Muscle layer of duodenum (tissue), 2 donors: ENCODE results near the gene NT5DC4.

Source experiments
- H3K27ac ChIP-seq: one replicate; pipeline ENCODE4 v1.7.0; 2013; ENCODE audit warnings: mild to moderate bottlenecking, low read length
- H3K27me3 ChIP-seq: one replicate; pipeline ENCODE4 v1.7.0; 2013; ENCODE audit warnings: low read depth, mild to moderate bottlenecking, control low read depth, low read length
- H3K36me3 ChIP-seq, 2 donors: one replicate each; pipeline ENCODE4 v1.7.0; 2013; ENCODE audit warnings: low read length in 2 of 2, control low read depth in 1 of 2, mild to moderate bottlenecking in 1 of 2; ENCODE audit not compliant: insufficient read depth in 2 of 2, control insufficient read depth in 1 of 2
- H3K4me1 ChIP-seq, 2 donors: one replicate each; pipeline ENCODE4 v1.7.0; 2013; ENCODE audit warnings: low read length in 2 of 2, mild to moderate bottlenecking in 2 of 2, control low read depth in 1 of 2, moderate library complexity in 1 of 2; ENCODE audit not compliant: insufficient read depth in 2 of 2, control insufficient read depth in 1 of 2
- H3K4me3 ChIP-seq, 2 donors: one replicate each; pipeline ENCODE4 v1.7.0; 2013; ENCODE audit warnings: low read length in 2 of 2, low read depth in 1 of 2, mild to moderate bottlenecking in 1 of 2
- H3K9me3 ChIP-seq, 2 donors: one replicate each; pipeline ENCODE4 v1.7.0; 2013; ENCODE audit warnings: low read length in 2 of 2, control low read depth in 1 of 2, mild to moderate bottlenecking in 1 of 2; ENCODE audit not compliant: control insufficient read depth in 1 of 2
- donor health status: healthy.

NT5DC4 gene

GRCh38 chr2:112760149-112760548 lies 39.3 kb downstream of the NT5DC4 start:
- Histone ChIP-seq H3K27me3 (no peaks in the 10 kb centered on the region), H3K4me1 (peaks cover 0 to 20% of the 10 kb centered on the region in 2 donors), H3K27ac (no peak overlapping the region), H3K4me3 (no peak overlapping the region), H3K36me3 (no peaks in the 10 kb centered on the region), H3K9me3 (no peaks in the 10 kb centered on the region)

DNA sequence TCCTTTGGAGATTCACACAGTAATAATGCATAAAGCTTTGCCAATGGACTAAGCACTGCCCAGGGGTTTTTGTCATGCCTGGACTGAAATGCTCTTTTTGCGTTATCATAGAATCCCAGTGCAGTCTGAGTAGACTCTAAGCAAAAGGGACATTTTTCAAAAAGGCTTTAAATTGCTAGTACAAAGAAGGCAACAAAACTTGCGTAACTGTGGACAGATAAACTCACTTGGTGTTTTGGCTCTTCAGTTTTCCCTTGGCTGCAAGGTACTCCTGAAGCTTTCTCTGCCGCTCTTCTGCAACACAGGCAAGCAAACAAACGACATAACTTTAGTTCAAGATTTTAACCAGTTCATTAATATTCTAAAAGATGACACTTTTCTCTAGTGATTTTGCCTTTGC lies 41.5 kb downstream of the NT5DC4 start:
- no peaks in the 10 kb centered on the region for H3K27me3 ChIP-seq
- no peak overlapping the region for H3K4me3 ChIP-seq
- H3K27ac ChIP-seq = no peak overlapping the region
- H3K4me1 ChIP-seq = peaks cover 0 to 20% of the 10 kb centered on the region in 2 donors
- H3K36me3 ChIP-seq = no peaks in the 10 kb centered on the region
- H3K9me3 ChIP-seq = no peaks in the 10 kb centered on the region

- H3K4me1 ChIP-seq = peaks cover 0 to 14% of the 10 kb centered on the region in 2 donors
- no peaks in the 10 kb centered on the region for H3K9me3 ChIP-seq
- peak within 1 kb of the TSS; percentile 74 to 97 for H3K4me3 ChIP-seq
- no peaks in the 10 kb centered on the region for H3K27me3 ChIP-seq
- H3K27ac ChIP-seq = peak within 1 kb of the TSS; percentile 43
- no peaks in the 10 kb centered on the region for H3K36me3 ChIP-seq
Observed at GRCh38 chr2:112764071-112765044, 43.5 kb downstream of the NT5DC4 start, which contains the start of gene CKAP2L. Gene CKAP2L (minus strand): TSS chr2:112764609. CDS start chr2:112764598, 11 bp downstream.

DNA sequence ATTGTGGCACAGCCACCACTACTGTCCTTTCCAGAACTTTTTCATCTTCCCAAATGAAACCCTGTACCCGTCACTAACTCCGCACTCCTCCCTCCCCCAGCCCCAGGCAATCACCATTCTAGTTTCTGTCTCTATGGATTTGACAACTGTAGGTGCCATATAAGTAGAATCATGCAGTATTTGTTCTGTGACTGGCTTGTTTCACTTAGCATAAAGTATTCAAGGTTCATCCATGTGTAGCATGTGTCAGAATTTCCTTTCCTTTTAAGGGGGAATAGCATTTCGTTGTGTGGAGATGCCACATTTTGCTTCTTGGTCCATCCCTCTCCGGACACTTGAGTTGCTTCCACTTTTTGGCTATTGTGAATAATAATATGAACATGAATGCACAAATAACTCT lies 44.4 kb downstream of the NT5DC4 start:
- Histone ChIP-seq H3K36me3 (no peaks in the 10 kb centered on the region), H3K27me3 (no peaks in the 10 kb centered on the region), H3K4me3 (peak overlapping the region; percentile 74 to 97), H3K27ac (peak overlapping the region; percentile 43), H3K9me3 (no peaks in the 10 kb centered on the region), H3K4me1 (peaks cover 0 to 14% of the 10 kb centered on the region in 2 donors)

DNA sequence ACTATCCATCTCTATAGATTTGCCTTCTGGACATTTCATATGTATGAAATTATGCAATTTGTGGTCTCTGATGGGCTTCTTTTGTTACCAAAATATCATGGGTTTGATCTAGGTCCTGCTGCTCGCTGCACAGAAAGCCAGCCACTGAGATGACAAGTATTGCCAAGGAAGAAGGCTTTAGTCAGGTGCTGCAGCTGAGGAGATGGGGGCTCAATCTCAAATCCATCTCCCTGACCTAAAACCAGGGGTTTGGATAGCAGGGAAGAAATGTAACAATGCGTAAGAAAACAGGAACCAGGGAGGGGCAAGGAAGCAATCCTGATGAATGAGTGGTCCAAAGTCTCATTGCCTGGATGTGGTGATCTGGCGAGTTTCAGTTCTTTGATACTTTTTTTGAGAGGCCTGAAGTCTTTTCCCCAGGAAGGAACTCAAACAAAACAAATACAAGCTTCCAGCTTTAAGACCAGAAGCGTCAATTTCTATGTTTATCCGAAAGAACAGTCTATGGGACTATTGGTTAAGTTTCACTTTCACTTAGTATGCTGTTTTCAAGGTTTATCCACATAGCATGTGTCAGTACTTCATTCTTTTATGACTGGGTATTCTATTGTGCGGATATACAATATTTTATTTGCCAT lies 47.0 kb downstream of the NT5DC4 start:
- peaks cover 0 to 14% of the 10 kb centered on the region in 2 donors for H3K4me1 ChIP-seq
- no peaks in the 10 kb centered on the region for H3K36me3 ChIP-seq
- peak overlapping the region in 1 of 2 donors; percentile 38 for H3K4me3 ChIP-seq
- H3K9me3 ChIP-seq = no peaks in the 10 kb centered on the region
- no peaks in the 10 kb centered on the region for H3K27me3 ChIP-seq
- no peak overlapping the region for H3K27ac ChIP-seq

DNA sequence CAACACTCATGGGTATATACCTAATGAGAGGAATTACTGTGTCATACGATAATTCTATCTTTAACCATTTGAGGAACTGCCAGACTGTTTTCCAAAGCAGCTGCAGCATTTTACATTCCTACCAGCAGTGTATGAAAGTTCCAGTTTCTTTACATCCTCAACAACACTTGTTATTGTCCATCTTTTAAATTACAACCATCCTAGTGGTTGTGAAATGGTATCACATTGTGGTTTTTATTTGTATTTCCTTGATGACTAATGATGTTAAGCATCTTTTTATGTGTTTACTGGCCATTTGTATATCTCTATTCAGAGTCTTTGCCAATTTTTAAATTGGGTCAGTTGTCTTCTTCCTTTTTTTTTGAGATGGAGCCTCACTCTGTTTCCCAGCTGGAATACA lies 47.6 kb downstream of the NT5DC4 start:
- peak overlapping the region in 1 of 2 donors; percentile 38 for H3K4me3 ChIP-seq
- no peaks in the 10 kb centered on the region for H3K9me3 ChIP-seq
- H3K27ac ChIP-seq = no peak overlapping the region
- H3K36me3 ChIP-seq = no peaks in the 10 kb centered on the region
- H3K27me3 ChIP-seq = no peaks in the 10 kb centered on the region
- H3K4me1 ChIP-seq = peaks cover 0 to 14% of the 10 kb centered on the region in 2 donors

GRCh38 chr2:112772322-112772721 lies 51.5 kb downstream of the NT5DC4 start:
- H3K4me1 ChIP-seq = no peaks in the 10 kb centered on the region
- no peaks in the 10 kb centered on the region for H3K9me3 ChIP-seq
- no peak overlapping the region for H3K4me3 ChIP-seq
- no peaks in the 10 kb centered on the region for H3K27me3 ChIP-seq
- no peaks in the 10 kb centered on the region for H3K36me3 ChIP-seq
- H3K27ac ChIP-seq = no peak overlapping the region

DNA sequence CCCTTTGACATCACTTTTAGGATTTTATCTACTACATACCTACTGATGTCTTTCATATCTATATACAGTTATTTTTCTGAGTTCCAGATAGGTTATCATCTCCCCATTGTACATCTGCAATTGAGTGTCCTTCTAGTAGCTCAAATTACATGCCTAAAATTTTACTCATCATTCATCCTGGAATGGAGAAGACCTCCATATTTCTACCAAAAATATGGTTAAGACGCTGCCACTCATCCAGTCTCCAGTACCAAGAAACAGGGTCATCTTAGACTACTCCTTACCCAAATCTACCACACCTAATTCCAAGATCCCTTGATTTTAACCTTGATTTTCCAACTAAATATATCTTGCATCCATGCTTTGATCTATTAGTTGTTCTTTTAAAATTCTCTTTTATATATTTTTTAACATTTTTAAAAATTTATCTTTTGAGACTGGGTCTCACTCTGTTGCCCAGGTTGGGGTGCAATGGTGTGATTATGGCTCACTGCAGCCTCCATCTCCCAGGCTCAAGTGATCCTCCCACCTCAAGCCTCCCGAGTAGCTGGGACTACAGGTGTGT lies 52.2 kb downstream of the NT5DC4 start:
- Histone ChIP-seq H3K27ac (no peak overlapping the region), H3K4me3 (no peak overlapping the region), H3K9me3 (no peaks in the 10 kb centered on the region), H3K4me1 (no peaks in the 10 kb centered on the region), H3K36me3 (no peaks in the 10 kb centered on the region), H3K27me3 (no peaks in the 10 kb centered on the region)

GRCh38 chr2:112773556-112773955 lies 52.7 kb downstream of the NT5DC4 start:
- H3K4me3 ChIP-seq = no peak overlapping the region
- no peaks in the 10 kb centered on the region for H3K27me3 ChIP-seq
- H3K4me1 ChIP-seq = no peaks in the 10 kb centered on the region
- H3K27ac ChIP-seq = no peak overlapping the region
- no peaks in the 10 kb centered on the region for H3K36me3 ChIP-seq
- no peaks in the 10 kb centered on the region for H3K9me3 ChIP-seq

DNA sequence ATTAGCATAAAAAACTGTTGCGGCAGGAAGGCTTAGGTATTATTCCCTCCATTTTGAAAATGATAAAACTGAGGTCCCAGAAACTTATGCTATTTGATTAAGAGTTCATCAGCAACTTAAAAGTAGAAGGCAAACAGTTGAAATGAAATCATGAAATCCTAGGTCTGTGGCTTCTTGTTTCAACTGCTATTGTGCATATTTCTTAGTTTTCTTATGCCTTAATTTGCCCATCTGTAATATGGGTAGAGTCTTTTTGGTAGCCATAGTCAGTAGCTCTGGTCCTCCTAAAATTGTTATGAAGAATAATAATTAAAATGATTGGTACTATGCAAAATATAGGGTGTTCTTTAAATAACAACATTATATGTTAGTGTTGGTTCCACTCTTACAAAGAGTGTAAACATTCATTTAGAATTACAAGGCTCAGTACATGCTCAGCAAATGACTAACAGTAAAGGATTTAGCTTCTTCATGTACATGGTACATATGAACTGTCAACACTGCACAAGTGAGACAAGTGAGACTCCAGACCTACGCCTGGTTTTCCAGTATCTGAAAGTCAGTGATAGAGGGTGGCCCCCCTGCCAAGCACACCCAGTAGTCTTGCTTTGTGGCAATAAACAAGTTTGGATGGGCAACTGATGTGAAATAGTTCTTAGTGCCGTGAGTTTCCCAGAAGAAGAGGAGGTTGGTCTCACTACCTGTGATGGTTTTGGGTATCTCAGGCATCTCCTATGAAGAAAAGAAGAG lies 53.9 kb downstream of the NT5DC4 start:
- no peaks in the 10 kb centered on the region for H3K36me3 ChIP-seq
- H3K27me3 ChIP-seq = no peaks in the 10 kb centered on the region
- no peaks in the 10 kb centered on the region for H3K4me1 ChIP-seq
- no peak overlapping the region for H3K4me3 ChIP-seq
- no peak overlapping the region for H3K27ac ChIP-seq
- no peaks in the 10 kb centered on the region for H3K9me3 ChIP-seq

- no peaks in the 10 kb centered on the region for H3K27me3 ChIP-seq
- H3K36me3 ChIP-seq = no peaks in the 10 kb centered on the region
- H3K9me3 ChIP-seq = no peaks in the 10 kb centered on the region
- no peaks in the 10 kb centered on the region for H3K4me1 ChIP-seq
- no peak overlapping the region for H3K4me3 ChIP-seq
- H3K27ac ChIP-seq = no peak overlapping the region
Observed at GRCh38 chr2:112776113-112776512, 55.3 kb downstream of the NT5DC4 start.
